Ishikawa (cell line): ENCODE data around the gene SUMO4.

Experiments
- CEBPB ChIP-seq: IDR thresholded peaks from 2 replicates; pipeline ENCODE4 v1.6.1; 2012
- CREB1 ChIP-seq: IDR thresholded peaks from 2 replicates; pipeline ENCODE4 v1.6.1; 2012; ENCODE audit warnings: low read depth
- EGR1 ChIP-seq: IDR thresholded peaks from 2 replicates; pipeline ENCODE4 v1.6.1; 2012
- EP300 ChIP-seq: IDR thresholded peaks from 2 replicates; pipeline ENCODE4 v1.6.1; 2012; ENCODE audit warnings: borderline replicate concordance
- FOXM1 ChIP-seq: IDR thresholded peaks from 2 replicates; pipeline ENCODE4 v1.6.1; 2012; ENCODE audit warnings: low read depth, borderline replicate concordance
- MAX ChIP-seq: IDR thresholded peaks from 2 replicates; pipeline ENCODE4 v1.6.1; 2012
- NFIC ChIP-seq: IDR thresholded peaks from 2 replicates; pipeline ENCODE4 v1.6.1; 2012
- RAD21 ChIP-seq: IDR thresholded peaks from 2 replicates; pipeline ENCODE4 v1.6.1; 2012; ENCODE audit warnings: low read depth
- REST ChIP-seq: IDR thresholded peaks from 2 replicates; pipeline ENCODE4 v1.6.1; 2012; ENCODE audit warnings: low read depth, mild to moderate bottlenecking
- TAF1 ChIP-seq: IDR thresholded peaks from 2 replicates; pipeline ENCODE4 v1.6.1; 2012; ENCODE audit warnings: low read depth, mild to moderate bottlenecking
- TCF12 ChIP-seq: IDR thresholded peaks from 2 replicates; pipeline ENCODE4 v1.6.1; 2012; ENCODE audit warnings: low read depth
- TEAD4 ChIP-seq: IDR thresholded peaks from 2 replicates; pipeline ENCODE4 v1.6.1; 2012
- USF1 ChIP-seq: IDR thresholded peaks from 2 replicates; pipeline ENCODE4 v1.6.1; 2012
- YY1 ChIP-seq: IDR thresholded peaks from 2 replicates; pipeline ENCODE4 v1.6.1; 2012; ENCODE audit warnings: low read depth
- ZBTB7A ChIP-seq: IDR thresholded peaks from 2 replicates; pipeline ENCODE4 v1.6.1; 2012; ENCODE audit warnings: low read depth

SUMO4 gene

GRCh38 chr6:149400050-149400449 lies at the start of gene SUMO4:
Gene SUMO4 (plus strand): TSS chr6:149400262. CDS start chr6:149400392, 130 bp downstream.
- TF ChIP-seq USF1 (no peak), EP300 (no peak), REST (no peak)

GRCh38 chr6:149354009-149354408 lies 46.1 kb upstream of the SUMO4 start:
- TF ChIP-seq EGR1, result no peak
- no peak for TF ChIP-seq TEAD4
- no peak for TF ChIP-seq USF1
- no peak for TF ChIP-seq TCF12
- TF ChIP-seq YY1, result no peak
- TF ChIP-seq CEBPB, result no peak
- no peak for TF ChIP-seq ZBTB7A
- TF ChIP-seq MAX, result no peak
- no peak for TF ChIP-seq CREB1
- no peak for TF ChIP-seq TAF1

GRCh38 chr6:149356081-149356750 lies 43.8 kb upstream of the SUMO4 start:
- TF ChIP-seq RAD21 (no peak), TAF1 (no peak), EGR1 (no peak)

- no peak for TF ChIP-seq USF1
- TF ChIP-seq TAF1, result no peak
- no peak for TF ChIP-seq CREB1
- no peak for TF ChIP-seq ZBTB7A
- no peak for TF ChIP-seq TCF12
- TF ChIP-seq EP300, result no peak
- TF ChIP-seq EGR1, result no peak
- no peak for TF ChIP-seq REST
- no peak for TF ChIP-seq TEAD4
- TF ChIP-seq CEBPB, result no peak
- no peak for TF ChIP-seq MAX
These were observed 42.1 kb upstream of the SUMO4 start for GRCh38 chr6:149357726-149358538.

- TF ChIP-seq TEAD4, result no peak
- no peak for TF ChIP-seq FOXM1
- TF ChIP-seq CREB1, result no peak
- TF ChIP-seq TCF12, result no peak
- TF ChIP-seq TAF1, result no peak
- no peak for TF ChIP-seq NFIC
- TF ChIP-seq YY1, result no peak
- TF ChIP-seq REST, result no peak
- no peak for TF ChIP-seq EP300
- no peak for TF ChIP-seq CEBPB
- TF ChIP-seq MAX, result no peak
These were observed 40.6 kb upstream of the SUMO4 start for GRCh38 chr6:149359440-149359839.
